ENCODE data around the gene SLC51A. TPM values are rescaled to one million over a fixed set of nuclear protein-coding genes. Genes with fewer than 3 reads are reported as not detected.

SLC51A gene
- total and polyA plus RNA-seq, 9 of the 15 experiments (the other 6 are each of a cell fraction or from before 2014, with no cell fraction given) = 0.35 to 0.38 TPM; not detected in 7

GRCh38 chr3:196192524-196193051 is 23.7 kb upstream of the SLC51A start (continued):
- TF ChIP-seq PATZ1 (CRISPR knock-in tag; IDR thresholded peaks at IDR 0.05; ENCODE audit: borderline replicate concordance) (no peak), FOXA3 (CRISPR knock-in tag; conservative IDR thresholded peaks at IDR 0.05 in 1 of 2, IDR thresholded peaks at IDR 0.05 in 1 of 2) (no peak), ARNT (IDR thresholded peaks at IDR 0.05) (0 out of 4 replicates have a peak, but pooled peaks of 1 of the 2 experiments have one; percentile 24), GTF2E2 (tag; IDR thresholded peaks at IDR 0.05) (no peak), MTA1 (IDR thresholded peaks at IDR 0.05; ENCODE audit: borderline replicate concordance) (peak; percentile 68; the same call in 1 of the 2 replicates), ZBTB7A (IDR thresholded peaks at IDR 0.05; ENCODE audit: borderline replicate concordance, control insufficient read depth, low read depth, low read length) (no peak; the same call in 1 of the 2 replicates), REST (IDR thresholded peaks at IDR 0.05; ENCODE audit: borderline replicate concordance) (peak; percentile 31; the same call in 1 of the 2 replicates), REST (CRISPR knock-in tag; IDR thresholded peaks at IDR 0.05; ENCODE audit: low read depth) (no peak), ZBTB12 (CRISPR knock-in tag; IDR thresholded peaks at IDR 0.05) (no peak), CREM (IDR thresholded peaks at IDR 0.05; ENCODE audit: low read depth) (no peak), ZSCAN32 (CRISPR knock-in tag; IDR thresholded peaks at IDR 0.05) (no peak), BCOR (IDR thresholded peaks at IDR 0.05) (peak; percentile 87), THRB (CRISPR knock-in tag; conservative IDR thresholded peaks at IDR 0.05) (peak; percentile 78; the same call in 1 of the 2 replicates), ARID1B (IDR thresholded peaks at IDR 0.05) (peak; percentile 53), CCNT2 (IDR thresholded peaks at IDR 0.05; ENCODE audit: borderline replicate concordance, extremely low read depth, insufficient read length, low read depth, low read length) (no peak), ZNF696 (CRISPR knock-in tag; conservative IDR thresholded peaks at IDR 0.05) (no peak)

Measured in K562 (cell line).